OCI-LY1 (cell line): ENCODE data around the gene RNF167.

Experiments used
- H2AFZ ChIP-seq: fragments of 200-600 bp; sonication (generic), shearing (Covaris generic); 2 replicates; pipeline ENCODE4 v1.6.0; 2014; ENCODE audit warnings: antibody characterized with exemption, mild to moderate bottlenecking, low read length
- H3F3A ChIP-seq: fragments of 200-600 bp; sonication (generic), shearing (Covaris generic); 2 replicates; pipeline ENCODE4 v1.6.0; 2014; ENCODE audit warnings: mild to moderate bottlenecking, antibody characterized with exemption, low read length, moderate library complexity; ENCODE audit not compliant: insufficient read depth
- H3K27ac ChIP-seq: fragments of 200-600 bp; sonication (generic); 2 replicates; pipeline ENCODE4 v1.5.1; 2014; ENCODE audit warnings: low read length, mixed run types, mild to moderate bottlenecking, low read depth; ENCODE audit not compliant: poor library complexity, severe bottlenecking
- H3K27me3 ChIP-seq: fragments of 200-600 bp; sonication (generic); 2 replicates; pipeline ENCODE4 v1.6.0; 2014; ENCODE audit warnings: antibody characterized with exemption, mild to moderate bottlenecking, low read length, moderate library complexity; ENCODE audit not compliant: insufficient read depth
- H3K36me3 ChIP-seq: fragments of 200-600 bp; sonication (generic); 2 replicates; pipeline ENCODE4 v1.6.1; 2014; ENCODE audit warnings: mild to moderate bottlenecking, antibody characterized with exemption, low read length, moderate library complexity, mixed read lengths; ENCODE audit not compliant: insufficient read depth
- H3K4me1 ChIP-seq: fragments of 200-600 bp; sonication (generic); 2 replicates; pipeline ENCODE4 v1.5.1; 2014; ENCODE audit warnings: mild to moderate bottlenecking, low read length, moderate library complexity; ENCODE audit not compliant: insufficient read depth, severe bottlenecking
- H3K4me2 ChIP-seq: fragments of 200-600 bp; sonication (generic), shearing (Covaris generic); 2 replicates; pipeline ENCODE4 v1.6.1; 2014; ENCODE audit warnings: low read length
- H3K4me3 ChIP-seq: fragments of 200-600 bp; sonication (generic); 2 replicates; pipeline ENCODE4 v1.5.1; 2014; ENCODE audit warnings: low read length, low read depth, mild to moderate bottlenecking, mixed read lengths; ENCODE audit not compliant: poor library complexity, severe bottlenecking
- H3K79me2 ChIP-seq: fragments of 200-600 bp; shearing (Covaris generic); 2 replicates; pipeline ENCODE4 v1.6.1; 2016; ENCODE audit warnings: mixed run types, low read length, mixed read lengths; ENCODE audit not compliant: insufficient read depth
- H3K9ac ChIP-seq: fragments of 200-600 bp; sonication (generic), shearing (Covaris generic); 2 replicates; pipeline ENCODE4 v1.6.1; 2014; ENCODE audit warnings: mild to moderate bottlenecking, low read length, mixed read lengths
- H3K9me2 ChIP-seq: fragments of 200-600 bp; sonication (generic), shearing (Covaris generic); 2 replicates; pipeline ENCODE4 v1.6.1; 2014; ENCODE audit warnings: low read depth, mild to moderate bottlenecking, low read length, mixed read lengths
- H3K9me3 ChIP-seq: fragments of 200-600 bp; shearing (Covaris generic); 2 replicates; pipeline ENCODE4 v1.6.1; 2014; ENCODE audit warnings: low read length, mixed read lengths
- H4K20me1 ChIP-seq: fragments of 200-600 bp; sonication (generic), shearing (Covaris generic); 2 replicates; pipeline ENCODE4 v1.6.0; 2016; ENCODE audit warnings: mild to moderate bottlenecking, low read length; ENCODE audit not compliant: insufficient read depth
- EZH2 ChIP-seq: fragments of 200-600 bp; sonication (generic), shearing (Covaris generic); IDR thresholded peaks from 2 replicates; pipeline ENCODE4 v1.8.0; 2017; ENCODE audit warnings: borderline replicate concordance, mixed run types, mild to moderate bottlenecking, antibody characterized with exemption, low read length, moderate library complexity, mixed read lengths
- TF ChIP-seq, protein P1 (sequence below): fragments of 200-600 bp; sonication (generic), shearing (Covaris generic); IDR thresholded peaks from 2 replicates; pipeline ENCODE4 v1.5.1; 2017; ENCODE audit warnings: mild to moderate bottlenecking, antibody characterized with exemption, low read length, moderate library complexity, mixed read lengths

The RNF167 gene

GRCh38 chr17:4968486-4969046 is 28.5 kb downstream of the RNF167 start:
- Histone ChIP-seq H4K20me1 (no peaks in the 10 kb centered on the region), H3K27me3 (no peaks in the 10 kb centered on the region), H3K9me3 (no peaks in the 10 kb centered on the region), H3K9ac (peak overlapping the region; percentile 92), H3K79me2 (0 out of 2 replicates have a peak, but pooled peaks cover 3% of the 10 kb centered on the region), H3K4me3 (peak overlapping the region; percentile 84), H3F3A (no peaks in the 10 kb centered on the region), H2AFZ (no peak overlapping the region), H3K27ac (peak overlapping the region; percentile 71), H3K4me2 (peak overlapping the region; percentile 81), H3K9me2 (no peaks in the 10 kb centered on the region), H3K4me1 (peaks cover 25% of the 10 kb centered on the region), H3K36me3 (peaks cover 52% of the 10 kb centered on the region; the same call in 1 of the 2 replicates)
- TF ChIP-seq, protein P1, sequence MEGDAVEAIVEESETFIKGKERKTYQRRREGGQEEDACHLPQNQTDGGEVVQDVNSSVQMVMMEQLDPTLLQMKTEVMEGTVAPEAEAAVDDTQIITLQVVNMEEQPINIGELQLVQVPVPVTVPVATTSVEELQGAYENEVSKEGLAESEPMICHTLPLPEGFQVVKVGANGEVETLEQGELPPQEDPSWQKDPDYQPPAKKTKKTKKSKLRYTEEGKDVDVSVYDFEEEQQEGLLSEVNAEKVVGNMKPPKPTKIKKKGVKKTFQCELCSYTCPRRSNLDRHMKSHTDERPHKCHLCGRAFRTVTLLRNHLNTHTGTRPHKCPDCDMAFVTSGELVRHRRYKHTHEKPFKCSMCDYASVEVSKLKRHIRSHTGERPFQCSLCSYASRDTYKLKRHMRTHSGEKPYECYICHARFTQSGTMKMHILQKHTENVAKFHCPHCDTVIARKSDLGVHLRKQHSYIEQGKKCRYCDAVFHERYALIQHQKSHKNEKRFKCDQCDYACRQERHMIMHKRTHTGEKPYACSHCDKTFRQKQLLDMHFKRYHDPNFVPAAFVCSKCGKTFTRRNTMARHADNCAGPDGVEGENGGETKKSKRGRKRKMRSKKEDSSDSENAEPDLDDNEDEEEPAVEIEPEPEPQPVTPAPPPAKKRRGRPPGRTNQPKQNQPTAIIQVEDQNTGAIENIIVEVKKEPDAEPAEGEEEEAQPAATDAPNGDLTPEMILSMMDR, result no peak
- TF ChIP-seq EZH2, result no peak

DNA sequence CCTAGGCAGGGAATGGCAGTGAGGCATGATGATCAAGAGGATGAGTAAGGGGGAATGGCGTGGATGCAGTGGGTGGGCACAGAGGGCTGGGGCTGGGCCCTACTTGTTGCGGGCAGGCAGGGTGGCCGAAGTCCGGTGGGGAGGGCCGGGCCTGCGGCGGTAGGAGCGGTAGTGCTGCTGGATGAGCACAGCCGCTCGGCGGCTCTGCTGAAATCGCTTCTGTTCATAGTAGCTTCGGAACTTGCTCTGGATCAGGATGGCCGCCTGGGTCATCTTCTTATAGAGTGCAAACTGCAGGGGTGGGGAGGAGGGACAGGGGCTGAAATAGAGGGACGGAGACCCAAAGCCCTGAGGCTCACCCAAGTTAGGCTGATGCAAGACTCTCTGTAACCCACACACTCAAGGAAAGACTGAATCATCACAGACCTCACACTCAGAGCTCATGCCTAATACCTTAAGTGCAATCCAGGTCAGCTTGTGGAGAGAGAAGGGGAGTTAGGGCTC is 29.0 kb downstream of the RNF167 start:
- no peaks in the 10 kb centered on the region for H3K27me3 ChIP-seq
- H3K4me3 ChIP-seq, result peak overlapping the region; percentile 84
- peak overlapping the region; percentile 81 for H3K4me2 ChIP-seq
- H4K20me1 ChIP-seq, result no peaks in the 10 kb centered on the region
- H3K4me1 ChIP-seq, result peaks cover 25% of the 10 kb centered on the region
- peak overlapping the region; percentile 92 for H3K9ac ChIP-seq
- peak overlapping the region; percentile 71 for H3K27ac ChIP-seq
- H3F3A ChIP-seq, result no peaks in the 10 kb centered on the region
- peaks cover 58% of the 10 kb centered on the region; the same call in 1 of the 2 replicates for H3K36me3 ChIP-seq
- no peaks in the 10 kb centered on the region for H3K9me2 ChIP-seq
- no peak overlapping the region for H2AFZ ChIP-seq
- 0 out of 2 replicates have a peak, but pooled peaks cover 3% of the 10 kb centered on the region for H3K79me2 ChIP-seq
- no peak for TF ChIP-seq EZH2
- TF ChIP-seq, protein P1, result no peak
- H3K9me3 ChIP-seq, result no peaks in the 10 kb centered on the region

- no peaks in the 10 kb centered on the region for H3K9me2 ChIP-seq
- H3K4me1 ChIP-seq, result peaks cover 25% of the 10 kb centered on the region
- H3K4me3 ChIP-seq, result no peak overlapping the region
- H3K9me3 ChIP-seq, result no peaks in the 10 kb centered on the region
- H2AFZ ChIP-seq, result no peak overlapping the region
- peaks cover 61% of the 10 kb centered on the region; the same call in 1 of the 2 replicates for H3K36me3 ChIP-seq
- TF ChIP-seq, protein P1, result no peak
- no peak for TF ChIP-seq EZH2
- H3K79me2 ChIP-seq, result 0 out of 2 replicates have a peak, but pooled peaks cover 3% of the 10 kb centered on the region
- H3K4me2 ChIP-seq, result no peak overlapping the region
- no peak overlapping the region for H3K27ac ChIP-seq
- H3K9ac ChIP-seq, result no peak overlapping the region
- H3K27me3 ChIP-seq, result no peaks in the 10 kb centered on the region
- no peaks in the 10 kb centered on the region for H3F3A ChIP-seq
- H4K20me1 ChIP-seq, result no peaks in the 10 kb centered on the region
Measured at GRCh38 chr17:4969551-4970173, 29.6 kb downstream of the RNF167 start.
